DMS 273 treated with DMSO at 0.1 percent for 48 hours (cell line): Measurements from ENCODE around the gene LIMS2.

Source experiments
- DNase-seq: peaks from one replicate; lab custom pipeline; 2025; lab: John Stamatoyannopoulos, UW

The LIMS2 gene

GRCh38 chr2:127645395-127646291, 29.7 kb downstream of the LIMS2 start, which contains the start of gene GPR17:
TSS of gene GPR17 (plus strand) at chr2:127646153. CDS start at chr2:127650736, 4,583 bp downstream.
- no peak for DNase-seq

GRCh38 chr2:127645026-127645394, 30.3 kb downstream of the LIMS2 start:
- no peak for DNase-seq

- no peak for DNase-seq
These were observed 31.0 kb downstream of the LIMS2 start for GRCh38 chr2:127644066-127645025.

- DNase-seq = no peak
These were observed 31.8 kb downstream of the LIMS2 start for GRCh38 chr2:127643439-127644065.

- no peak for DNase-seq
These were observed 32.5 kb downstream of the LIMS2 start for GRCh38 chr2:127642706-127643438.

- DNase-seq = no peak
These were observed 33.4 kb downstream of the LIMS2 start for GRCh38 chr2:127641846-127642507.

- no peak for DNase-seq
These were observed 34.2 kb downstream of the LIMS2 start for GRCh38 chr2:127641133-127641532.

GRCh38 chr2:127640082-127641072, 35.0 kb downstream of the LIMS2 start:
- no peak for DNase-seq

GRCh38 chr2:127639111-127639474, 36.2 kb downstream of the LIMS2 start:
- no peak for DNase-seq

- no peak for DNase-seq
These were observed 36.8 kb downstream of the LIMS2 start for GRCh38 chr2:127638361-127639110.

GRCh38 chr2:127637725-127638252, 37.5 kb downstream of the LIMS2 start:
- no peak for DNase-seq

- DNase-seq = no peak
These were observed 38.1 kb downstream of the LIMS2 start for GRCh38 chr2:127637236-127637630.

- no peak for DNase-seq
These were observed 38.8 kb downstream of the LIMS2 start for GRCh38 chr2:127636248-127637235.

GRCh38 chr2:127635380-127636237, 39.7 kb downstream of the LIMS2 start:
- no peak for DNase-seq

- DNase-seq = no peak
These were observed 40.5 kb downstream of the LIMS2 start for GRCh38 chr2:127634626-127635379.
